Measurements from ENCODE around the gene ITPR2.

GRCh38 chr12:26741584-26742227 lies 91.3 kb downstream of the ITPR2 start:
- TF ChIP-seq TAF1 (IDR thresholded peaks at IDR 0.05; ENCODE audit: low read depth, low read length) (no peak), POLR2A (IDR thresholded peaks at IDR 0.05; ENCODE audit: low read depth, low read length) (no peak), SPI1 (IDR thresholded peaks at IDR 0.05; ENCODE audit: low read depth, low read length) (no peak), POLR2AphosphoS5 (IDR thresholded peaks at IDR 0.05; ENCODE audit: low read depth, low read length) (no peak), POU2F2 (IDR thresholded peaks at IDR 0.05; ENCODE audit: low read depth, low read length) (no peak), PAX5 (IDR thresholded peaks at IDR 0.05; ENCODE audit: insufficient read depth, low read length, severe bottlenecking) (no peak)

All from GM12891 (cell line).